Measurements from ENCODE around the gene CNTNAP2.

- TF ChIP-seq CTCF (conservative IDR thresholded peaks at IDR 0.05 in 1 of 2, IDR thresholded peaks at IDR 0.05 in 1 of 2; ENCODE audit: low read depth in 1 of 2, low read length in 2 of 2) (no peak), EZH2 (IDR thresholded peaks at IDR 0.05; ENCODE audit: low read length, missing control alignments) (no peak)
These were observed 2339.8 kb downstream of the CNTNAP2 start for GRCh38 chr7:148456351-148456750.

Measured in fibroblast of lung (primary cell).